Fibroblast of lung (primary cell): Measurements from ENCODE around the gene RABGAP1. TPM values are rescaled to one million over a fixed set of nuclear protein-coding genes. Genes with fewer than 3 reads are reported as not detected.

ENCODE experiments used
- DNase-seq, 2 donors: peaks; one replicate each; pipeline versions ENCODE4 v3.0.0 to v3.0.0-alpha.2; 2010; ENCODE audit warnings: low read depth in 2 of 2
- H2AFZ ChIP-seq: 2 replicates; pipeline ENCODE4 v1.5.1; 2012; ENCODE audit warnings: low read length, control low read depth, inconsistent platforms
- H3K27ac ChIP-seq: 2 replicates; pipeline ENCODE4 v1.5.1; 2011; ENCODE audit warnings: low read length, control low read depth; ENCODE audit not compliant: insufficient read depth
- H3K27me3 ChIP-seq: 2 replicates; pipeline ENCODE4 v1.5.1; 2011; ENCODE audit warnings: mild to moderate bottlenecking, low read length; ENCODE audit not compliant: control insufficient read depth, insufficient read depth
- H3K36me3 ChIP-seq: 2 replicates; pipeline ENCODE4 v1.5.1; 2011; ENCODE audit warnings: low read length; ENCODE audit not compliant: control insufficient read depth, insufficient read depth
- H3K4me1 ChIP-seq: 2 replicates; pipeline ENCODE4 v1.5.1; 2011; ENCODE audit warnings: low read length; ENCODE audit not compliant: control insufficient read depth, insufficient read depth; ENCODE audit errors: extremely low read depth
- H3K4me2 ChIP-seq: 2 replicates; pipeline ENCODE4 v1.5.1; 2011; ENCODE audit warnings: low read length, control low read depth; ENCODE audit not compliant: insufficient read depth; ENCODE audit errors: extremely low read depth
- H3K4me3 ChIP-seq, 4 experiments: fragments of 200-600 bp in 1 of 4; sonication (generic) in 1 of 4; replicated peaks in 1 of 4; 2 replicates each; pipeline ENCODE4 v1.5.1; 2011 to 2016; ENCODE audit warnings: low read length in 4 of 4, low read depth in 3 of 4, mild to moderate bottlenecking in 3 of 4, control low read depth in 2 of 4, inconsistent platforms in 1 of 4, mixed read lengths in 1 of 4; ENCODE audit not compliant: insufficient read depth in 1 of 4; ENCODE audit errors: control extremely low read depth in 1 of 4
- H3K79me2 ChIP-seq: 2 replicates; pipeline ENCODE4 v1.5.1; 2012; ENCODE audit warnings: mild to moderate bottlenecking, low read length, inconsistent platforms; ENCODE audit not compliant: control insufficient read depth, insufficient read depth
- H3K9ac ChIP-seq: 2 replicates; pipeline ENCODE4 v1.5.1; 2011; ENCODE audit warnings: mild to moderate bottlenecking, low read length, control low read depth; ENCODE audit not compliant: insufficient read depth
- H3K9me3 ChIP-seq: 2 replicates; pipeline ENCODE4 v1.5.1; 2012; ENCODE audit warnings: low read depth, low read length; ENCODE audit not compliant: control insufficient read depth, insufficient read depth
- H4K20me1 ChIP-seq: 2 replicates; pipeline ENCODE4 v1.5.1; 2011; ENCODE audit warnings: low read length; ENCODE audit not compliant: control insufficient read depth, insufficient read depth; ENCODE audit errors: extremely low read depth
- EZH2 ChIP-seq: IDR thresholded peaks from 2 replicates; pipeline ENCODE4 v1.5.1; 2012; ENCODE audit warnings: low read length, control low read depth, mild to moderate bottlenecking; ENCODE audit errors: missing control alignments
- polyA plus RNA-seq, 2 donors: library from polyadenylated mRNA; depleted of rRNA in 1 of 2; stranded (reverse) in 1 of 2; unstranded in 1 of 2; fragments of >200 nt; gene quantifications; 2 replicates each; pipeline ENCODE4 v1.2.1, GENCODE V29; 2011 to 2012; ENCODE audit warnings: missing spikeins in 1 of 2
- total RNA-seq: library from RNA; depleted of rRNA; stranded (reverse); fragments of >200 nt; gene quantifications from 2 replicates; pipeline ENCODE4 v1.2.1, GENCODE V29; 2014
- TF ChIP-seq, protein P1 (sequence below), 2 donors: IDR thresholded peaks in 1 of 2; conservative IDR thresholded peaks in 1 of 2; 1 replicate in 1 of 2; 2 replicates in 1 of 2; pipeline ENCODE4 v1.5.1; 2011 to 2012; ENCODE audit warnings: low read length in 2 of 2, control low read depth in 1 of 2, inconsistent platforms in 1 of 2, low read depth in 1 of 2, mild to moderate bottlenecking in 1 of 2

RABGAP1 gene
- total and polyA plus RNA-seq, 2 donors (not counting 1 experiment from before 2014, with no cell fraction given), result 47.6 to 58.6 TPM

DNA sequence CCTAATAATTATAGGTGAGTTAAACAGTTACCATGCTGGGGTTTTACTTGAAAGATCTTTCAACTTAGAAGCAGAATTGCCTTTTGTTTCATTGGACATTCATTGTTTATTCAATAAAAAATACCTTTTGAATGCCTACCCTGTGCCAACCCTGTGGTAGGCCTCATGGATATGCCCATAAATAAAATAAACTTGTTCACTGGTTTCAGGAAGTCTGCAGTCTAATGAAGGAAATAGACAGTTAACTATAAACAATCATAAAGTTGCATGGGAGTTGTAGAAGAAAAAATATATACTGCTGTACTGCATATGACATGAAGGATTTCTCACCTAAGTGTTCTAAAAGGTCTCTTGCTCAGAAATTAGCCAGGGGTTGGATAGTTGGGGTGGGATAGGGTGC lies 87.3 kb downstream of the RABGAP1 start:
- peaks cover 2% of the 10 kb centered on the region for H3K4me1 ChIP-seq
- DNase-seq, result no peak
- no peak for TF ChIP-seq EZH2
- TF ChIP-seq, protein P1, sequence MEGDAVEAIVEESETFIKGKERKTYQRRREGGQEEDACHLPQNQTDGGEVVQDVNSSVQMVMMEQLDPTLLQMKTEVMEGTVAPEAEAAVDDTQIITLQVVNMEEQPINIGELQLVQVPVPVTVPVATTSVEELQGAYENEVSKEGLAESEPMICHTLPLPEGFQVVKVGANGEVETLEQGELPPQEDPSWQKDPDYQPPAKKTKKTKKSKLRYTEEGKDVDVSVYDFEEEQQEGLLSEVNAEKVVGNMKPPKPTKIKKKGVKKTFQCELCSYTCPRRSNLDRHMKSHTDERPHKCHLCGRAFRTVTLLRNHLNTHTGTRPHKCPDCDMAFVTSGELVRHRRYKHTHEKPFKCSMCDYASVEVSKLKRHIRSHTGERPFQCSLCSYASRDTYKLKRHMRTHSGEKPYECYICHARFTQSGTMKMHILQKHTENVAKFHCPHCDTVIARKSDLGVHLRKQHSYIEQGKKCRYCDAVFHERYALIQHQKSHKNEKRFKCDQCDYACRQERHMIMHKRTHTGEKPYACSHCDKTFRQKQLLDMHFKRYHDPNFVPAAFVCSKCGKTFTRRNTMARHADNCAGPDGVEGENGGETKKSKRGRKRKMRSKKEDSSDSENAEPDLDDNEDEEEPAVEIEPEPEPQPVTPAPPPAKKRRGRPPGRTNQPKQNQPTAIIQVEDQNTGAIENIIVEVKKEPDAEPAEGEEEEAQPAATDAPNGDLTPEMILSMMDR (conservative IDR thresholded peaks at IDR 0.05 in 1 of 2, IDR thresholded peaks at IDR 0.05 in 1 of 2; ENCODE audit: low read depth in 1 of 2, low read length in 2 of 2), result no peak
- H4K20me1 ChIP-seq, result no peaks in the 10 kb centered on the region
- H3K4me2 ChIP-seq, result no peak overlapping the region
- no peak overlapping the region for H2AFZ ChIP-seq
- no peaks in the 10 kb centered on the region for H3K9me3 ChIP-seq
- no peak overlapping the region for H3K4me3 ChIP-seq
- no peaks in the 10 kb centered on the region for H3K36me3 ChIP-seq
- no peak overlapping the region for H3K9ac ChIP-seq
- H3K79me2 ChIP-seq, result no peaks in the 10 kb centered on the region
- no peaks in the 10 kb centered on the region for H3K27me3 ChIP-seq
- H3K27ac ChIP-seq, result no peak overlapping the region

DNA sequence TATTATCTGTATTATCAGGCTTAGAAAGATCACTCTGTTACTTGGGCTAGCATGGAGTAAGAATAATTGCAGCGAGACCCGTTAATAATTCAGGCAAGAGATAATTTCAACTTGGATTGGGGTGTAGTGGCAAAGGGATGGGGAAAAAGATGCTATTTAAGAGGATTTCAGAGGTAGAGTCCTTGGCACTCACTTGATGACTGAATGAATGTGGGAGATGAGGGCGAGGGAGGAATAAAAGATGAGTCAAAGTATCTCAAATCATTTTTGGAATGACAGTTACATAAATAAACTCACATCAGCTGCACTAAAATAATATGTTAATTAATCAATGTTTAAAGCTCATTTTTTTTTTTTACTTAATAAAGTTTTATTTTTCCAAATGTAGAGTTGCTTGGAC lies 88.2 kb downstream of the RABGAP1 start:
- Histone ChIP-seq H3K36me3 (no peaks in the 10 kb centered on the region), H3K27ac (no peak overlapping the region), H3K27me3 (no peaks in the 10 kb centered on the region), H3K4me1 (peaks cover 3% of the 10 kb centered on the region), H4K20me1 (no peaks in the 10 kb centered on the region), H3K9ac (no peak overlapping the region), H3K4me2 (no peak overlapping the region), H3K9me3 (no peaks in the 10 kb centered on the region), H3K4me3 (no peak overlapping the region), H2AFZ (no peak overlapping the region), H3K79me2 (no peaks in the 10 kb centered on the region)
- no peak for DNase-seq
- TF ChIP-seq EZH2, result no peak
- TF ChIP-seq, protein P1 (conservative IDR thresholded peaks at IDR 0.05 in 1 of 2, IDR thresholded peaks at IDR 0.05 in 1 of 2; ENCODE audit: low read depth in 1 of 2, low read length in 2 of 2), result no peak

DNA sequence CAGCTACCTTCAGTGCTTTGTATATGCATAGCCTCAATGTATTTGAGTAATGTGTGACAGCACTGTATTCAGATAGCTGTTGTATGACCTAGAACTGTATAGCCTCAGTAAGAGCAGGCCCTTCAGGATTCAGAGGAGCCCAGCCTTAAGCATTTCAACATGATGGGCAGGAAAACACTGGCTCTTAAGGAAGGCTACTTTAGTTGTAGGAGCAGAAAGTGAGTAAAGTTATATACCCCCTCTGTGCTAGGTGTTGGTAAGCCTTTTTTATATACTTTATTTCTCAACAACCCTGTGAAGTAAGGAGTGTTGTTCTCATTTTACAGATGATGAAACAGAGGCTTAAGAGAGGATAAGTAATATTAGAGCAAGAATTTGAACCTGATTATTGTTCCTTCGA lies 91.1 kb downstream of the RABGAP1 start:
- TF ChIP-seq EZH2, result no peak
- TF ChIP-seq, protein P1 (conservative IDR thresholded peaks at IDR 0.05 in 1 of 2, IDR thresholded peaks at IDR 0.05 in 1 of 2; ENCODE audit: low read depth in 1 of 2, low read length in 2 of 2), result no peak
- H3K36me3 ChIP-seq, result no peaks in the 10 kb centered on the region
- no peaks in the 10 kb centered on the region for H3K27me3 ChIP-seq
- no peak overlapping the region for H2AFZ ChIP-seq
- H3K4me3 ChIP-seq, result no peak overlapping the region
- no peaks in the 10 kb centered on the region for H3K9me3 ChIP-seq
- no peak overlapping the region for H3K4me2 ChIP-seq
- H3K4me1 ChIP-seq, result peaks cover 4% of the 10 kb centered on the region
- H3K27ac ChIP-seq, result no peak overlapping the region
- H4K20me1 ChIP-seq, result no peaks in the 10 kb centered on the region
- H3K79me2 ChIP-seq, result no peaks in the 10 kb centered on the region
- peak in 1 of 2 donors; percentile 36 for DNase-seq
- no peak overlapping the region for H3K9ac ChIP-seq
